22Rv1 (cell line): ENCODE measurements around the gene ZNF239.

Source experiments
- H3K27ac ChIP-seq: fragments of 450-650 bp; 2 replicates; pipeline ENCODE4 v1.5.1; 2017
- ZFX ChIP-seq: fragments of 450-650 bp; IDR thresholded peaks from 2 replicates; pipeline ENCODE4 v1.6.1; 2017; ENCODE audit warnings: antibody characterized with exemption, borderline replicate concordance
- TF ChIP-seq, protein P1 (sequence below): fragments of 450-650 bp; IDR thresholded peaks from 2 replicates; pipeline ENCODE4 v1.5.1; 2017; ENCODE audit warnings: mild to moderate bottlenecking

Gene ZNF239

DNA sequence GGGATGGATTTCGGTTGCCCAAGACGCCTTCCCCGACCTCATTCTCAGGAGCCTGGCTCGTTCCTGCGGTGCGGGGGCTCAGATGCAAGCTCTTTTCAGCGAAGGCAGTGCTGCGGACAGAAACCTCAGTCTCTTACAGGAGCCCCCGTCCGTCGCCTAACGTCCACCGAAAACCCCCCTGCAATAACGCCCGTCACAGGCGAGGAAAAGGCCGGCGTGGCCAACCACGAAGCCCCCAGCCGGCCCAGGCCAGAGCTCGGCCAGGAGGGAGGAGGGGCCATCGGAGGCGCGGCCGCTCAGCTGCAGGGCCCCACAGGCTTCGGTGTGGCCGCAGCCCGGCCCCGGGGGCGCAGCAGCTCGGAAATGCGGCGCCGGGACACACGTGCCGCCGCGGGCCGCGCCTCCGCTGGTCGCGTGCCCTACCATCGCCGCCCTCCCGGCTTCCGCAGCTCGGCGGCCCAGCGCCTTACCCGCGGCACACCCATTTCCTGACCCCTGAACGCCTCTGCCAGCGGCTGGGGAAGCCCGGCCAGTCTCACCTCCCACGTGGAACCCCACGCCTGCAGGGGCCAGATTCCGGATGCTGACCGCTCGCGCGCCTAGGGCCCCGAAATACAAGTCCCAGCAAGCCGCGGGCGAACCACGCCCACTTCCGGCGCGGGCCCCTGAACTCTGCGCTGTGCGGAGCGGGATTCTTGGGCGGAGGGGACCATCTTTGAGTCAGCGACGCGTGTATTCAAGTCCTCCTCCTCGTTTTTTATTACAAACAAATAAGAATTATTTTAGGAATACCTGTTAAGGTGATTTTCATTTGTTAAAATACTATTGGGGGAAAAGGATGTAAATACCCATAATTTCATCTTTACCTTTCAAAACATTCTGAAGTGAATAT lies at the start of gene ZNF239:
TSS of gene ZNF239 (minus strand) at position 616 of the 892 bp plus-strand sequence. CDS start 16,537 bp downstream, outside the sequence.
- no peak for TF ChIP-seq ZFX
- H3K27ac ChIP-seq = 0 out of 2 replicates have a peak within 1 kb of the TSS, but pooled peaks have one; percentile 20

- H3K27ac ChIP-seq = no peak overlapping the region
- TF ChIP-seq, protein P1, sequence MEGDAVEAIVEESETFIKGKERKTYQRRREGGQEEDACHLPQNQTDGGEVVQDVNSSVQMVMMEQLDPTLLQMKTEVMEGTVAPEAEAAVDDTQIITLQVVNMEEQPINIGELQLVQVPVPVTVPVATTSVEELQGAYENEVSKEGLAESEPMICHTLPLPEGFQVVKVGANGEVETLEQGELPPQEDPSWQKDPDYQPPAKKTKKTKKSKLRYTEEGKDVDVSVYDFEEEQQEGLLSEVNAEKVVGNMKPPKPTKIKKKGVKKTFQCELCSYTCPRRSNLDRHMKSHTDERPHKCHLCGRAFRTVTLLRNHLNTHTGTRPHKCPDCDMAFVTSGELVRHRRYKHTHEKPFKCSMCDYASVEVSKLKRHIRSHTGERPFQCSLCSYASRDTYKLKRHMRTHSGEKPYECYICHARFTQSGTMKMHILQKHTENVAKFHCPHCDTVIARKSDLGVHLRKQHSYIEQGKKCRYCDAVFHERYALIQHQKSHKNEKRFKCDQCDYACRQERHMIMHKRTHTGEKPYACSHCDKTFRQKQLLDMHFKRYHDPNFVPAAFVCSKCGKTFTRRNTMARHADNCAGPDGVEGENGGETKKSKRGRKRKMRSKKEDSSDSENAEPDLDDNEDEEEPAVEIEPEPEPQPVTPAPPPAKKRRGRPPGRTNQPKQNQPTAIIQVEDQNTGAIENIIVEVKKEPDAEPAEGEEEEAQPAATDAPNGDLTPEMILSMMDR = no peak
- TF ChIP-seq ZFX = no peak
Measured at GRCh38 chr10:43623351-43623750, 48.9 kb upstream of the ZNF239 start.

DNA sequence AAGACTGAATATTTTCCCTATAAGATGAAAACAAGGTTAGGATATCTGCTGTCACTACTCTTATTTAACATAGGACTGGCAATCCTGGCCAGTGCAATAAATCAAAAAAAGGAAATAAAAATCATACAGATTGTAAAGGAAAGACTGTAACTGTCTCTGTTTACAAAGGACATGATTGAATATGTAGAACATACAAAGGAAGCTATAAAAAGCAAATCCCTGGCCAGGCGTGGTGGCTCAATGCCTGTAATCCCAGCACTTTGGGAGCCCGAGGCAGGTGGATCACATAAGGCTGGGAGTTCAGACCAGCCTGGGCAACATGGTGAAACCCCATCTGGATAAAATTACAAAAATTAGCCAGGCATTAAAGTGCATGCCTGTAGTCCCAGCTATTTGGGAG lies 47.6 kb upstream of the ZNF239 start:
- TF ChIP-seq, protein P1 = no peak
- no peak for TF ChIP-seq ZFX
- no peak overlapping the region for H3K27ac ChIP-seq

DNA sequence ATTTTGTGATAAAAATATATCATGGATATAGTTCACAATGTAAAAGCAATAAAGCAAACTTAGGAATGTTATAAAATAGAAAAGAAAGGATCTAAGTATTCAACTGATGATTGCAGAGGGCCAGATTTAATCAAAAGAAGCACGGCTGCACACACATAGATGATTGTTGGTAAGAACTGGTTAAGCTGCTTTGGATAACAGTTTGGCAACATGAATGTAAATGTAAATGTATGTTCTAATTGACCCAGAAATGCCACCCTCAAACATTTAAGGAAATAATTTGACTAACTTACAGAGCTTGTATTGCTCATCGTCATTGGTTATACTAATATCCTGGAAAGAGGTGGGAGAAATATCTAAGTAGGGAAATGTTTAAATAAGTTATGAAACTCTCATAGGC lies 45.0 kb upstream of the ZNF239 start:
- H3K27ac ChIP-seq = no peak overlapping the region
- TF ChIP-seq, protein P1 = no peak
- no peak for TF ChIP-seq ZFX

DNA sequence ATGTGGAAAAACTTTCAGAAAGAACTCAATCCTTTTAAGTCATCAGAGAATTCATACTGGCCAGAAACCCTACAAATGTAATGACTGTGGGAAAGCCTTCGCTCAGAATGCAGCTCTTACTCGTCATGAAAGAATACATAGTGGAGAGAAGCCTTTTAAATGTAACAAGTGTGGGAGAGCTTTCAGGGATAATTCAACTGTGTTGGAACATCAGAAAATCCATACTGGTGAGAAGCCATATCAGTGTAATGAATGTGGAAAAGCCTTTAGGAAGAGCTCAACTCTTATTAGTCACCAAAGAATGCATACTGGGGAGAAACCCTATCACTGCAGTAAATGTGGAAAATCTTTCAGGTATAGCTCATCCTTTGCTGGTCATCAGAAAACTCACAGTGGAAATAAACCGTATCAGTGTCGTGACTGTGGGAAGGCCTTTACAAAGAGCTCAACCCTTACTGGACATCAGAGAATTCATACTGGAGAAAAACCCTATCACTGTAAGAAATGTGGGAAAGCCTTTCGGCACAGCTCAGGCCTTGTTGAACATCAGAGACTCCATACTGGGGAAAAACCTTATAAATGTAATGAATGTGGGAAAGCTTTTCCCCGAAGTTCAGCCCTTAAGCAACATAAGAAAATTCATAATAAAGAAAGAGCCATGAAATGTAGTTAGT lies 42.4 kb upstream of the ZNF239 start:
- no peak for TF ChIP-seq ZFX
- TF ChIP-seq, protein P1 = no peak
- H3K27ac ChIP-seq = no peak overlapping the region

DNA sequence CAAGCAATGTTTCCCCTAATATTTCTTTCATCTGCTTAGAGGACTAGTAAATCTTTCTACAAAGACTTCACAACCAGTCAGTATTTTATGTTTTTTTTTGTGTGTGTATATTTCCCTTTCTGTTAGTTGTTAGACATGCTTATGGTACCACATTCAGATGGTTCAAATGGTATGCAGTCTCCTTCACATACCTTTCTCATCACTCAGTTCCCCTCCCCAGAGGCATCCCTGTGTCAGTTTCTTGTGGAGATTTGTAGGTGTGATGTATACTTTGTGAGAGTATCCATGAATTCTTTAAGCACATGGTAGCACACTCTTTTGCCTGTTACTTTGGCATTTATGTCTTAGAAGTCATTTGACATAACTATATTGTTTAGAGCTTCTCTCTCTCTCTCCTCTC lies 36.2 kb upstream of the ZNF239 start:
- no peak overlapping the region for H3K27ac ChIP-seq
- TF ChIP-seq, protein P1 = no peak
- TF ChIP-seq ZFX = no peak

DNA sequence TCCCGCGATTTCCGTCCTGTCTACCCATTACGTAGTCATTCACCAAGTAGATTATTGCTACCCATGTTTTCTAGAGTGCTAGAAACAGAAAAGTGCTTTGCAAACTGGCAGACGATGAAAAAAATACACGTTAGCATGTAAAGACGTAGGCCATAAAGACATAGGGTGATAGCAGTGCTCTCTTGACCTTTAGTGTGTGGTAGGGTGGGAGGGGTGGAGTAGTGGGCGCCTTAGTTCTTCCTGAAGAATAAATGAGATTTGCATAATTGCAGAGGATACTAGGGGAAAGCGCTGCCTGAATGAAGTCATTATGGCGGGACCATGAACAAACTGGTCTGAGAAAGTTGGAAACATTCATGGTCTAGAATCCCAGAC lies 32.8 kb upstream of the ZNF239 start:
- TF ChIP-seq, protein P1 = no peak
- TF ChIP-seq ZFX = no peak
- peak overlapping the region; percentile 60; the same call in 1 of the 2 replicates for H3K27ac ChIP-seq
